EH (cell line): Measurements from ENCODE around the gene TADA3.

ENCODE experiments used
- DNase-seq: peaks from one replicate; pipeline ENCODE4 v3.0.0-alpha.2; 2015; ENCODE audit warnings: low read depth

The TADA3 gene

DNA sequence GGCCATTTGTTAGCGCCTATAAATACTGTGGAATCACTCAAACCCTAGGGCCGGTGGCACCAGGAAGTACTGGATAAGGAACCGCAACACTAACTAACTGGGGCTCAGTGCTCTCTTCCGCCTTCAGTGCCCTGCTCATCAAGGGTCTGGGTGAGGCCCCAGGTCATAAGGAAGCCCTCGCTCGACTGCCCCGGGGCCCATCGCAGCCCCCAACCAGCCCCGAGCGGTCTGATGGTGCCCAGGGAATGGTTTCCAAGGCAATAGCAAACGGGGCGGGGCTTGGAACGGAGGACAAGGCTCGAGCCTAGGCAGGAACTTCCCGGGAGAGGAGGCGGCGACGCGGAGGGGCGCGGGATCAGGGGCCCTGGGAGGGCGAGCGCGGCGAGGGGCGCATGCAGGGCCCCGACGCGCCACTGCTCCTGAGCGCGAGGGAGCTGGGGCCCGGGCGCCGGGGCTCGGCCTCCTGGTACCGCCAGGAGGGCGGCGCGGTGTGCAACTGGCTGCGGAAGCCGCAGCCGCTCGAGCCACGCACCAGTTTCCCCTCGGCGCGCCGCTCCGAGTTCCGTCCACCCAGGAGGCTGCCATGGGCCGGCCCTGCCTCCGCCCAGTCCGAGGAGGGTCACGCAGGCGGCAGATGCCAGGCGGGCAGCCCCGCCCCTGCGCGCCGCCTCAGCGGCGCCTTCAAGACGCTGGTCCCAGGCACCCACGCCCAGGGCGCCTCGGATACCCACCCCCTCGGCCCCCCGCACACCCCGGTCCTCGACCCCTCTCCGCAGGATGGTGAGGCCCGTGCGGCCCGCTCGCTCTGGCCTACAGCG, 17.6 kb upstream of the TADA3 start, which contains the start of gene TTLL3:
Gene TTLL3 (plus strand): TSS at position 648 of the 818 bp plus-strand sequence. CDS start 400 bp downstream, outside the sequence.
- DNase-seq, result peak; percentile 76

DNA sequence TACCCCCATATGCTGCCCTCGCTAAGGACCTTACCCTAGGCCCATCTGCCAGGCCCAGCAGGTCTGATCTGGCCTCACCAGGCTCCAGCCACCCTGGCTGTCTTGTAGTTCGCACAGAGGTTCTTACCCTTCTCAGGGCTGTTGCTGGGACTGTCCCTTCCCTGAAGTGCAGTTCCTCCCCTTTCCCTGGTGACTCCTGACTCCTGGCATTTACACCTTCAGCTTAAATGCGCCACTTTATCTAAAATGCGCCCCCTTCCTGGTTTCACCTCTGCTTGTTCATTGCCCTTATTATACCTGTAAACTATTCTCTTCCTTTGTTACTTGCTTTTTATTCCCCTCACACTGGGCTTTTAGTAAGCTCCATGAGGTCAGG, 17.0 kb upstream of the TADA3 start:
- no peak for DNase-seq

DNA sequence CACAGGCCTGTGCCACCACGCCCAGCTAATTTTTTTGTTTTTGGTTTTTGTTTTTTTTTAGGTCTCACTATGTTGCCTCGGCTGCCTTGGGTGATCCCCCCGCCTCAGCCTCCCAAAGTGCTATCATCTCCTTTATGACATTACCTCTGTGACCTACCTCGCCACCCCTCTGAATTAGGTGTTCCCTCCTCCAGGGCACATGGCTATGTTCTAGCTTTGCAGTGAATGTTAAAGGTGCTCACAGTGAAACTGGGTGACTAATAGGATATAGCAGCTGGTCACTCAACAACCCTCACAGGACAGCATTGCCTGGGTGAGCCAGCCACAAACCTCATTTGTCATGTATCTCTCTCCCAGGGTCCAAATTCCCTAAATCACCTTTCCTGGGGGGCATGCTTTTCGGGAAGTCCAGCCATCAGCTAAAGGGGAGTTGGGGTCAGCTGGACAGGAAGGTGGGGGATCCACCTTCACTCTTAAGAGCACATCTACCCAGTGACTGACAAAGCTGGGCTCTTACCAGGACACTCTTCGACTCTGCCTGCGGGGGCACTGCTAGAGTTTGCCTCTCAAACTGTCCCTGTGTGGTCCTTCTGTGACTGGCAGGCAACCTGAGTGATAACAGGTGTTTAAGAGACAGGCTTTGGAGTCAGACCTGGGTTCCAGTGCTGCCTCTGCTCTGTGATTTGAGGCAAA, 16.2 kb upstream of the TADA3 start:
- peak; percentile 36 for DNase-seq

DNA sequence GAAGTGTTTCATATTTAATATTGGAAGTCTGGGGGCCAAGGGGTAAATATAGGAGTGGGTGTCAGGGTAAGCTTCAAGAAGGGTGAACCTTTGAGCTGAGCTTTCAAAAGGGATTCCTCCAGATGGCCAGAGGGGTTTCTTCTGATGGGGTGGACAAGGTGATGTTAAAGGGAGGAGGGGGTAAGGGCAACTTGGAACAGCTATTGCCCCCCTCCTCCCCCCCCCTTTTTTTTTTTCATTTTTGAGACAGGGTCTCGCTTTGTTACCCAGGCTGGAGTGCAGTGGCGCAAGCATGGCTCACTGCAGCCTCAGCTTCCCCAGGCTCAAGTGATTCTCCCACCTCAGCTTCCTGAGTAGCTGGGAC, 15.7 kb upstream of the TADA3 start:
- DNase-seq, result no peak

DNA sequence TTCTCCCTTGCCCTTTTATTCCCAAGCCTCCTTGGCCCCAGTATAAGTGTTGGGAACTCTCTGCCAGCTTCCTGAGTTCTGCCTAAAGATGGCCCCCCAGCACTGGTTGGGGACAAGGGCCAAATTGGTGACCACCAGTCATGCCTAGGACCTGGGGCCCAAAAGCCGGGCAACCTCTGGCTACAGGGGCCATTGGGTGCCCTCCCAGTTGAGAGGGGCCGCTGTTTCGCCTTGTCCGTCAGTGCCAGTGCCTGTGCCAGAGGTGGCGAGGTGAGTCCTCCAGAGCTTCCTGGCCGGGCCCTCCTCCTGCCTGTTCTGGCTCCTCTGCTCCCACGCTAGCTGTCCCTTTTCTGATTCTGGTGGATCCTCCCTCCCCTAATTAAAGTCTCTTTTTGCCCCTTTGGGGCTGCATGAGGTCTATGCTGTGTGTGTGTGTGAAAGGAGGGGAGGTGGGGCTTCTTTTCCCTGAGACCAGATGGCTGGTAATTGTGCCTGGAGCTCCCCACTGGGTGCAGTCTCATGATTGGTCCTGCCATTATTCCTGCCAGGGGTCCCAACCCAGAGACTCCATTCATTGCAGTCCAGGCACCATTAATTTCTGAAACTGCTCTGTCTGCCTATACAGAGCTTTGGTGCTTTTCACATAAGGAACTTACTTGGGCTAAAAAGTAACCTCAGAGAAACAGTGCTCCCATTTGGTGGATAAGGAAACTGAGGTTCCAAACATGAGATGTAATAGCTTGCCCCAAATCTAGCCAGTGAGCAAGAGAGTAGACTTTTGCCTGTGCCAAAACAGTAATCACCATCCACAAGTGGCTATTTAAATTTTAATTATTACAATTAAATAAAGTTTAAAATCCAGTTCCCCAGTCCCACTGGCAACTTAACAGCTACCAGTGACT, 14.7 kb upstream of the TADA3 start:
- no peak for DNase-seq

DNA sequence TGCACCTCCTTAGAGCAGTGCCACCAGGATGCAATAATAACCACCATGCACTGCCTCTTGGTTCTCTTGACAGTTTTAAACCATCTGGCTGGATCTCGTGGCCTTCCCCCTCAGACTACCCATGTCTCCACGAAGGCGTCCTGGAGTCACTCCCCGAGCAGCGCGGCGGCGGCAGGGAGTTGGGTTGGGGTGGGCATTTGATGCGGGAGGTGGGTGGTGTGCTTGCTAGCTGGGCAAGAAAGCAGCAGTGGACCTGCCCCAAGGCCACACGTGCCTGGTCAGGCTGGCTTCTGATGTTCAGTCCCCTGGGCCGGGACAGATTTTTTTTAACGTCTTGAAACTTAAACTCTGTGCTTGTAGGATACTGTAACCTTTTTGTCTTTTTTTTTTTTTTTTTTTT, 13.9 kb upstream of the TADA3 start:
- DNase-seq, result no peak

DNA sequence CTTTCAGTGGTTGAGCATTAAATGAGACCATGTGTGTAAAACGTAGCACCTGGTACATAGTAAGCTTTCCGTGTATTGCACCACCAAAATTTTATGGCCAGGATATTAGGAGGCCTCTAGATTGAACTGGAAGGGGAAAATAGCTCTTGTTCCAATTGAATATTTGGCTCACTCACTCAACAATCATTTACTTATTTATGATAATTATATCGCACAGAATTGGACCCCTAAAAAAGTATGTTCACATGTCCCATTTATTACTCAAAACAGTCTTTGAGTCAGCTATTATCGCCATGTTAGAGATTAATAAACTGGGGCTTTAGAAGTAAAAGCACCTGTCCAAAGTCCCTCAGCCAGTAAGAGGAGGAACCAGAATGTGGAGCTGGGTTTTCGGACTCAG, 12.7 kb upstream of the TADA3 start:
- no peak for DNase-seq

DNA sequence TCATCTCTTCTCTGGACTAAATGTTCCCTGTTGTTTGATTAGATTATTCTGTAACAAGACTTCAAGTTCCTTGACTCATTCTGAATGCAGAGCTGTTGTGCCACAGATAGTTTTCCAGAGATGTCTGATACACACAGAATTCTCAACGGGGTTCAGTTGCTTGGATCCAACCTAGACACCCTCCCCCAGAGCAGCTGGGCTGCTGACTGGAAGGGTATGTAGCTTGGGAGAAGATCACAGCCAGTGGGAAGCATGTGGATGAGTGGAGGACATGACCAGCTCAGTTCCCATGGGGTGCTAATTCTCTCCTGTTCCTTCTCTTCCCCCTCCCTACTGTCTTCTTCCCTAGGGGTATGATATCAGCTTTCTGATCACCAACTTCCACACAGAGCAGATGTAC, 11.2 kb upstream of the TADA3 start:
- no peak for DNase-seq

DNA sequence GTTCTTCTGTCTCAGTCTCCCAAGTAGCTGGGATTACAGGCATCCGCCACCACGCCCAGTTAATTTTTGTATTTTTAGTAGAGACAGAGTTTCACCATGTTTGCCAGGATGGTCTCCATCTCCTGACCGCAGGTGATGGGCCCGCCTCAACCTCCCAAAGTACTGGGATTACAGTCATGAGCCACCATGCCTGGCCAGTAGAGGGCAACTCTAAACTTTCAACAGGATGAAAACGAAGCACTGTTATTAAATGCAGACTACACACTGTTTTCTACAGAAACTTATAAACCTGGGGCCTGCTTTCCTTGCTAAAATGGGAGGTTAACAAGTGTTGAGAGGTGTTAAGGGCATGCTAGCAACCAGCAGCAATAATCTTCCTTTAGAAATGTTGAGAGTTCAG, 8.3 kb upstream of the TADA3 start:
- no peak for DNase-seq

DNA sequence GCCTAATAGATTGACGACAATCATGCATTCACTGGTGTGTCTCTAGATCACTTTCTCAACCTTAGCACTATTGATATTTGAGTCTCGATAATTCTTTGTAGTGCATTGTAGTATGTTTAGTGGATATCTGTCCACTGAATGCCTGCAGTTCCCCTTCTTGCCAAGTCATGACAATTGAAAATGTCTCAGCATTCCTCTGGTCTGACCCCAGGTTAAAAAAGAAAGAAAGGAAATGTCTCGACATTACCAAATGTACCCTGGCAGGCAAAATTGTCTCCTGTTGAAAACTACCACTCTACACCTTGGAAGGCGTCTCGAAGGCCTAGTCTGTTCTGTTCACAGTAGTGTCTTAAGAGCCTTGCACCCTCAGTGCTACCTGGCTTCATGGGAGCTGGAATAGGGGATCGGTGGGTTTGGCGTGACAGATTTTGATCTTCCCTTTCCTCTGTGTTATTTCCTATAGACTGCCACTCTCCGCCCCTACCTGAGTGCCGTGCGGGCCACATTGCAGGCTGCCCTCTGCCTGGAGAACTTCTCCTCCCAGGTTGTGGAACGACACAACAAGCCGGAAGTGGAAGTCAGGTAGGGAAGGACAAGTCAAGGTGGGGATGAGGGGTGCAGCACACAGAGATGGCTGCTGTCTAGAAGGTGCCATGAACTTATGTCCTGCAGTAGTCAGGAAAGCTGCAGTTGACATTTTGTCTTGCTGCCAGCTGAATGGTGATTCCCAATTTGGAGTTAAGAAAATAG, 5.1 kb upstream of the TADA3 start:
- DNase-seq, result no peak

DNA sequence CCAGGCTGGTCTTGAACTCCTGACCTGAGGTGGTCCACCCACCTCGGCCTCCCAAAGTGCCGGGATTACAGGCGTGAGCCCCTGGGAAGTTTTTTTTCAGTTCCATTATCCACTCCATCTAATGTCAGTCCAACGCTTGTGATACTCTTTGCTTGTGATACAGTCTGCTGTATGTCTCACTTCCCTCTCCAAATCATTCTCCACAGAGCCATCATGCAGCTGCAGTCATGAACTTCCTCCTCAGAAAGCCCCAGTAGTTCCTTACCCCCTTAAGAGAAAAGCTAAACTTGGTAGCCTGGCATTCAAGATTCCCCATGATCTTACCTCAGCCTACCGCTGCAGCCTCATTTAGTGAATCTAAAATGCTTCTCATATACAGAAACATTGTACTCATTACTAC, 2.9 kb upstream of the TADA3 start:
- no peak for DNase-seq

DNA sequence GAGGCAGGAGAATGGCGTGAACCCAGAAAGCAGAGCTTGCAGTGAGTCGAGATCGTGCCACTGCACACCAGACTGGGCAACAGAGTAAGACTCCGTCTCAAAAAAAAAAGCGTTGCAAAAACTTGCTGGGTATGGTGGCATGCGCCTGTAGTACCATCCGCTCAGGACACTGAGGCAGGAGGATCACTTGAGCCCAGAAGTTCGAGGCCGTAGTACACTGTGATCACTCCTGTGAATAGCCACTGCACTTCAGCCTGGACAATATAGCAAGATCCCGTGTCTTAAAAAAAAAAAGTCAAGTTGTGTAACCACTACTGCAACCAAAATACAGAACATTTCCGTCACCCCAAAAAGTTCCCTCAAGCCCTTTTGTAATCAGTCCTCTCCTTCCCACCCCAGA, 2.1 kb upstream of the TADA3 start:
- no peak for DNase-seq

DNA sequence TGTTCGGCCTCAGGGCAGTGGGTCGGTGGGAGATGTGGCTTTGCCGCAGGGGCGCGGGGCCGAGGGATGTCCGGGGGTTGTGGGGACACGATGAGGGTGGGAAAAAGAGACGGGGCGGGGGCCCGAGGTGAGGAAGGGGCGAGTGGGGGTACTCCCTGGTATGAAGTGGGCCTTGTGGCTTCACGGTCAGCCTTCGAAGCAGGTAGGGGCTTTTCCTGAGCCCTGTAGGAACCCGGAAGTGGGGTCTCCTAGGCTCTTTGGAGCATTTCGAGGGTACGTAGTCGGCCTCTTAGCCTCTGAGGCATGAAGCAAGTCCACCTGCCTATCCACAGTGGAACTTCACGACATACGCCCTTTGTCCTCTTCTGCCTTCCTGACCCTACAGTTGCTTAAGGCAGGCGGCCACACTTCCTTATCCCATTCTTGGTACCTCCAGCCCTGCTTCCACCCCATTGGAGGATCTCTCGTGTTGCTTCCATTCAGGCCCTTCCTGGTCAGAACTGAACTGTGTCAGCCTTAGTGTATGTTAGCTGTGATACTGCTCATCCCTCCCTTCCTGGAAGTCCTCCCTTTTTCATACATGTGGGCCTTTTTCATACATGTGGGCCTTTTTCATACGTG, 998 bp upstream of the TADA3 start:
- DNase-seq, result peak; percentile 69

DNA sequence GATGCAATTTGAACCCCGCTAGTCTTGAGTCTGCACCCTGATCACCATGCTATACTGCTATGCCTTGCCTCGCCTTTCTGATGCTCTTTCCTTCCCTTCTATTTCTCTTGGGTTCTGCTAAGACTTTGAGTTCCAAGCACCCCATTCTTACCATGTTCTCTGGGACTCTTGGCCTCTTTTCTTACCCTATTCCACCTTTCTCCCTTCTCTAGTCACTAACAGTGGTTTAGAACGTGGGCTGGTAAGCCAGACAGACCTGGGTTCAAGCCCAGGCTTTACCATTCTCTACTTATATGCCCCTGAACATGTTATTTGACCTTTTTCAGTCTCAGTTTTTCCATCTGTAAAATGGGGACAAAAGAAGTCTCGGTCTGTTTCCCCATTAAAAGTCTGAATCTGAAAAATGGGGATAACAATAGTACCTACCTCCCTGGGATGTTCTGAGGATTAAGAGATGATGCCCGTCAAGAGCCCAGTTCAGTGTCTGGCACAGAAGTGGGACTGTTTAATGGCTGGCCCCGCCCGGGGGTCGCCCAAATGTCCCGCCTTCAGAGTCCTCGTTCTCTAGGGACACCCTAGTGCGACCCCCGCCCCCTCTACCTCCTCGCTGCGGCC, 376 bp downstream of the TADA3 start:
- DNase-seq, result no peak

DNA sequence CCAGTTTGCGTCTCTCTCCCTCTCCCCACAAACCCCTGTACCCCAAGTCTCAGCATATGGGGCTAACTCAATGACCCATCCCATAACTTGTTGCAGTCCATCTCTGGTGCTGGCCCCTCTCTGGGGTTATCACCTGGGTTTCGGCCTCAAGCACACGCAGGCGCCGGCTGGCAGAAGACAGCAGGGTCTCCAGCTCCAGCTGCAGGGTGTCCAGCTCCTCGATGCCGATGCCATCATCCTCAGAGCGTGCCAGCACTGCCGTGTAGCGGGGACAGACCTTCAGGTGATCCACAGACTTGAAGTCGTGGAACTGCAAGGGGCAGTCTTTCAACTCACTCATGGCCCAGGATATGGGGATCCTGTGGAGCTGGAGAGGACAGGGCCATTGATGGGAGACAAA, 1.1 kb downstream of the TADA3 start:
- DNase-seq, result no peak

DNA sequence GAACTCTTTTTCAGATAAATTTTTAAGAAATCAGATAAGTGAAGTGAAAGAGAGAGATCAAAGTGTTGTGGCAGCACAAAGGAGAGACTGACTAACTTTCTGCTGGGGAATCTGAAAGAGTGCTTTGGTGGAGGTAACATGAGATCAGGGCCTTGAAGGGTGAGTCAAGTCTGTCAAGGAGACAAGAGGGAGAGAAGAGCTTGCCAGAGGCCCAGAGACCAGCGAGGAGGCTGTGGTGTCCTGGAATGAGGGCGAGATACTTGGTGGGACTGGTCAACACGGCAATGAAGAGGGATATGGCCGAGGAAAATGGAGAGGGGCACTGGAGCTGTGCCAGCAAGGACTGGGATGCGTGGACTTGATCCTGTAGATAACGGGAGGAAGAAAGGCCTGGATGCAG, 4.6 kb downstream of the TADA3 start:
- no peak for DNase-seq

DNA sequence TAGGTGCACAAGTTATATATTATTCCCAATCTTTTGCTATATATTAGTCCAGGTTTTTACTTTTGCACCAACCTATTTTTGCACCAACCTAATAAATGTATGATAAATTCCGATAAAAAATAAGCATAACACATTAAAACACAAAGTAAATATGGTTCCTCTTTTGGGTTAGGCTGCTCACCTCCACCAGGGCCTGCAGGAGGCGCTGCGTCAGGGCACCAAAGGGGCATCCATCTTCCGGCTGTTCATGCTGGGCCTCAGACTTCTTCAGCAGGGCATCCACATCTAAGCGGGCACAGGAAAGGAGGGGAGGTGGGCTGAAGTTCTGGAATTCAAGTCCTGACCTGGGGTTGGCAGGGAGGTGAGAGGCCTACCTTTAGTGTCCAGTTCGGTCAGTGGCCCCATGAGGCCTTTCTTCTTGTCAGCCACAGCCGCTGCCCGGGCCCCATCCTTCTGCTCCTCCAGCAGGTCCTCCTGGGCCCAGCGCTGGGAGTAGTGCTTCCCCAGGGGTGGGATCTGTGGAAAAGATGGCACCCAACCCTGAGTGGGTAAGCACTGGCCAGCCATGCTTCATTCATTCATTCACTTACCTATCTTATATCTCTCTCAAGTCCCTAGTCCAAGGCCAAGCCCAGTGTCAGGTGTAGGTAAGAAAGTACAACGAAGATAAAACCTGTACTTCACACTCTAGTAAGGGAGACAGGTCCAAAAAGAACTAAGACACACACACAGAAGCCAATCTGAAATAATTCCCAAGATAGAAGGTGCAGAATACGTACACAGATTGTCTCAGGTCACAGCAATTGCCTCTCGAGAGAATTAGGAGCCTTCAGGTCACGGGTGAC, 5.2 kb downstream of the TADA3 start:
- DNase-seq, result no peak

DNA sequence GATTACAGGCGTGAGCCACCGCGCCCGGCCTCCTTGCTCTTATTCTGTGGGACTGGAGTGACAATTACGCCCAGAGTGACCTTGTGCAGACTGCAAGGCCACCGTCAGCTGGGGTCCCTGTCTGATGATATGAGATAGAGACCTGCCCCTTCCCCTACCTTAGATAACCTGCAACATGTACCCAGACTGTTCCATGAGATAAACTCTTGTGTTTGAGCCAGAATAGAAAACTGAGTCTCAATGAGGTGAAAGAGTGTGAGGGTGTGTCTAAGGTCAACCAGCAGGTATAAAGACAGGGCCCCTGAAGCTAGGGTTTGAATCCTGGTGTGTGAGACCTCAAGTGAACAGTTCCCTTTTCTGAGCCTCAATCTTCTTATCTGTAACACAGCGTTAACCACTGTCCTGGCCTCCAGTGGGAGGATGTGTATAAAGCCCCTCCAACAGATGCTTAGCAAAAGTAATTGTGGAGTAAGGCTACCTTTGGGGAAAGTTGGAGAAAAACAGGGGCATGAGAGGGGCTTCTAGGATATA, 6.0 kb downstream of the TADA3 start:
- DNase-seq, result no peak

DNA sequence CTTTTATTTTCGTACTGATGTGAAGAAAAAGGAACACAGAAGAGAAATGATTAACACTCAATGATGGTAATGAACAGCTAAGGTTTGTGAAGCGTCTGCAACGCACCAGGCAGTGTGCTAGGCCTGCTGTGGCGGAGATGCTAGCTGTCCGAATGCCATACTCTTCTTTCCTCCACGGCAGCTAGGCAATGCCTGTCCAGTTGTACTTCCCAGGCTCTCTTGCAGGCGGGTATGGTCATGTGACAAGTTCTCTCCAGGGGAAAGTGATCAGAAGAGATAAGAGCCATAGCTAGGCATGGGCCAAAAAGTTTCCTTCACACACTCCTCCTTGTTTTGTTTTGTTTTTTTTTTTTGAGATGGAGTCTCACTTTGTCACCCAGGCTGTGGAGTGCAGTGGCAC, 6.7 kb downstream of the TADA3 start:
- no peak for DNase-seq

DNA sequence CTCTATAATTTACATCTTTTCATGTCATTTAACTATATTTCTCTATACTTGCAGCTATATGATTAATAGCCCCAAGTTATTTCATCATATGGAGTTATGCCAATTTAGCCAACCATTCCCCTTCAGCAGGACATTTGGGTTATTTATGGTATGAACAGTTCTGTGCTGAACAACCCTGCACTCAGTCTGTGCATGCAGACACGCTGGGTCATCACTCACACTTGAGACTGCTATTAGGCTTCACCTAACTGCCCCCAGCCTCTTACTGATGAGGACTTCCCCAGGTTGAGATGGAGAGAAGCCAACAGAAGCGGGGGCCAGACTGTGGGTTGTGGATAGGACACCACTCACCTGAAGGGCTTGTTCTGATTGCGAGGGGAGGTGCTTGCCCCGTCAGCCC, 7.3 kb downstream of the TADA3 start:
- DNase-seq, result peak; percentile 26
